GM20431 (cell line): ENCODE data around the gene BRINP2.

Source experiments
- in situ Hi-C: fragments of 300-500 bp; cut with MseI, MboI; formaldehyde crosslinking; loops from one replicate; pipeline ENCODE4 v1.15.0; 2020; ENCODE audit warnings: low sequenced_read_pairs; ENCODE audit not compliant: unreplicated experiment

BRINP2 gene

DNA sequence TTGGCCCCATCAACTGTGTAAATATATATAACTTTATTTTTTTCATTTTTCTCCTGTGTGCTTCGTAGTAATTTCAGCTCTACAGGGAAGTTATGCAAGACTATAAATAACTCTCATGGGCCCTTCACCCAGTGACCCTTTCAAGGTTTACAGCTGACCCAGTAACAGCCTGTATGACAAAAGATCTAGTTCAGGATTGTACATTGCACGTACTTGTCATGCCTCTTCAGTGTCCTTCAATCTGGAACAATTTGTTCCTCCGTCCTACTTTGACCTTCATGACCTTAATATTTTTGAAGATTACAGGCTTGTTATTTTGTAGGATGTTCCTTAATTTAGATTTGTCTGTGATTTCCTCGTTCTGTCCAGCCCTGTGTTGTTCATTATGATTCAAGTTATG is 40.5 kb downstream of the BRINP2 start:
- in situ Hi-C loops: no loop called here

DNA sequence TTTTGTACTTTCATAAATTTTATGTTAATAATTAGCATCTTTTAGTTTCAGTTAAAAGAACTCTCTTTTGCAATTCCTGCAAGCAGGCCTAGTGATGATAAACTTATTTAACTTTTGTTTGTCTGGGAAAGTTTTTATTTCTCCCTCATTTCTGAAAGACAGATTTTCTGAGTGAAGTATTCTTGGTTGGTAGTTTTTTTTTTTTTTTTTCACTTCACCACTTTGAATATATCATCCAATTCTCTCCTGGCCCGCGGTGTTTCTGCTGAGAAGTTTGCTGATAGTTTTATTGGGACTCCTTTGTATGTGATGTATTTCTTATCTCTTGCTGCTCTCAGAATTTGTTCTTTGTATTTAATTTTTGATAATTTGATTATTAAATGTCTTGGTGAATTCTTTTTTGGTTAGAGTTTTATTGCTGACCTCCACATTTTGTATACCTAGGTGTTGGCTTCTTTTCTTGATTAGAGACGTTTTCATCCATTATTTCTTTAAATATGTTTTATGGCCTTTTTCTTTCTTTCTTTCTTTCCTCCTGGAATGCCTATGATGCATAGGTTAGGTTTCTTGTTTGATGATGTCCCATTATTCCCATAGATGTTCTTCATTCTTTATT is 45.9 kb downstream of the BRINP2 start:
- in situ Hi-C loops: no loop called here

DNA sequence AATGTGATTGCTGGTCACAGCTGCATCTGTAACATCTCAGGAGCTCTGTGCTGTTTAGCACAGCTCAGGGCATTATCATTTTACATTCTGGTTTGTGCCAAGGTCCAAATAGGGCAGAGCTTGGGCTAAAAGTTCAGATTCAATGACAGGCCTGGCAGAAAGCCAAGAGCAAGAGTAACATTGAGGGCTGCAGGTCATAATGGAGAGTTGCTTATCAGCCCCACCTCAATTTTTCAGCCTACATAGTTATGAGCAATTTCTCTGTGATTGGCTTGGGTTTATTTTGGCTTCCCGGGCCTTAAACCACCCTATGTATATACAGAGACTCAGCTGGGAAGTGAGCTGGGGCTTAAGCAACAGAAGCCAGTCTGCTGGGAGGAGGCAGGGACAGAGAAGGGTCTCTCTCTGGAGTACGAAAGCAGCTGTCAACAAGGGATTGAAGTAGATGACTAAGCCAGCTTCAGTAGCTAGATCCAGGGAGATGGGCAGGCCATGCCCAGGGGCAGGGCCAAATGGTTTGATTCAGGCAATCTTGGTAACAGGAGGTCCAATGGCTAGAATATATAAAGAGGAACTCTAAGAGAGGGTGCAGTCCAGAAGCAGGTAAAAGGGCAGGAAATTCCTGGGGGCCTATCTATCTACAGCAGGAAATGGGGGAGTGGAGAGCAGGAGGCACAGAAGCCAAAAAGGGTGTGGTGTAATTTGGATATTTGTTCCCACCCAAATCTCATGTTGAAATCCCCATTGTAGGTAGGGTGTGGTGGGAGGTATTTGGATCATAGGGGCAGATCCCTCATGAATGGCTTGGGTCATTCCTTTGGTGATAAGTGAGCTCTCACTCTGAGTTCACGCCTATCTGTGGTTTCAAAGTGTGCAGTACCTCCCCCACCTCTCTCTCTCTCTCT is 49.0 kb downstream of the BRINP2 start:
- in situ Hi-C loops: no loop called here

DNA sequence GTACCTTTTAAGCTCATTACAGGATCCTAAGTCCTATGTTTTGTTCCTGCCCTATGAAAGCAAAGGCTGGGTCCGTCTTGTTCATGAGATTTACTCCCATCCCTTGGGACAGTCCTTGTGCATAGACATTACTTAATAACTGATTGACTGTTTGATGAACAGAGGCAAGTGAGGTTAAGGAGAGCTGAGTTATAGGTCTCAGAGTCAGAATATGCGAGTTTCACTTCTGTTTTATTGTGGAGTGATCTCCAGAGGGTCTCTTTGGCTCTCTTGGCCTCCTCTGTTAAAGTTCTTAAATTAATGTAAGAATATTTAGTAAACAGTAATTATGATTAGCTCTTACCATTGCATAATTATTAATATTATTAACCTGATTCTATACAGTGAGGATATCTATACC is 52.6 kb downstream of the BRINP2 start:
- in situ Hi-C loops: no loop called here

DNA sequence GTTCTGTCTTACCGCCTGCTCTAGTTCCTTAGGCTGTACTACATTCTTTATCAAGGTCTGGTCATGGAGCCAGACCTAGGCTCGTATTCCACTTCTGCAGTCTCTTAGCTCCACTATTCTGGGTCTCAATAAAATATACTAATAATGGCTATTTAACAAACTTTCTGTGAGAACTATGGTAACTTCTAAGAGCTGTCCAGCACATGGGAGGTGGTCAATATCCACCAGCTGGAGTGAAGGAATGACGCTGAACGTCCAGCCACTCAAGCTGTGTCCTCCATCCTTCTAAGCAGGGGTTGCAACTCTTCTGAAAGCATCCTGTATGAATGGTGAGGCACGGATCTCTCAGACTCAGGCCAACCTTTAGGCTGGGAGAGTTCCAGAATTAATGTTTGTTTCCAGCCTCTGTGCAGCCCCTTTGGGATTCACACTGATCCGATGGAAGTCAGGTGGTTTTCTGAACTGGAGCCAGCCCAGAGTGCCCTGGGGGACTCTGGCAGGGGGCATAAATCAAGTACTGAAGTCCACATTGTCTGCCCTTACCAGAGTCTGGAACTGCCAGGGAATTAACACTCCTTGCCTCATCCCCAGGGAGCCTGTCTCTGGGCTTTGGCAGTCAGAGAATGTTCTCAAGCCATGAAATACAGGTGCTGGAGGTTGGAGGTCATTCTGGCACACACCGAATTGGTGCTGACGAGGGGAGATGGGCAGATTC is 57.4 kb downstream of the BRINP2 start:
- in situ Hi-C loops: no loop called here

DNA sequence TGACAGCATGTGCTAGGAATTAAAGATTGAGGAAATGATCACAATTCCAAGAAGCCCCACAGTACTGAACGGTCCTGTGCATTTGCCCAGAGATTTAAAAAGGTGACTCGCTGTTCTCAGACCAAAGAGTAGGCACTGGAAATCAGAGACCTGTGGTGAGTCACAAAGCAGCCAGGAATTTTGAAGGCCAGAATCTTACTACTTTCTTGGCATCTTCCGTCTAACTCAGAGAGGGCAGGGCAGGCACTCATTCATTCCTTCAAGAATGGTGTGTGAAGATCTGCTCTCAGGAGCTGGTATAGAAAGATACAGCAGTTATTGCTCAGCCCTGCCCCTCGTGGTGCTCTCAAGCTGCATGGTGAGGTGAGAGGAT is 57.9 kb downstream of the BRINP2 start:
- in situ Hi-C loops: no loop called here

DNA sequence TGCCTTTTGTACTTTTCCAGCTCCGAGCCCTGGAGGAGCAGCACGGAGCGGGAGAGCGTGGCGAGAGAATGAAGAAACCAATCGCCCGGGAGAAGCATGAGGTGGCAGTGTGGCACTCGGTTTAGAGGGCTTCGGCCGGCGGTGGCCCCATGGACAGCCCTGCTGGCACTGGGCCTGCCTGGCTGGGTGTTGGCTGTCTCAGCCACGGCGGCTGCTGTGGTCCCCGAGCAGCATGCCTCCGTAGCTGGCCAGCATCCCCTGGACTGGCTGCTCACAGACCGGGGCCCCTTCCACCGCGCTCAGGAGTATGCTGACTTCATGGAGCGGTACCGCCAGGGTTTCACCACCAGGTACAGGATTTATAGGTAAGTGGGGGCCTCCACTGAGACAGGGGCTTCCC is 59.0 kb downstream of the BRINP2 start:
- in situ Hi-C loops: no loop called here

DNA sequence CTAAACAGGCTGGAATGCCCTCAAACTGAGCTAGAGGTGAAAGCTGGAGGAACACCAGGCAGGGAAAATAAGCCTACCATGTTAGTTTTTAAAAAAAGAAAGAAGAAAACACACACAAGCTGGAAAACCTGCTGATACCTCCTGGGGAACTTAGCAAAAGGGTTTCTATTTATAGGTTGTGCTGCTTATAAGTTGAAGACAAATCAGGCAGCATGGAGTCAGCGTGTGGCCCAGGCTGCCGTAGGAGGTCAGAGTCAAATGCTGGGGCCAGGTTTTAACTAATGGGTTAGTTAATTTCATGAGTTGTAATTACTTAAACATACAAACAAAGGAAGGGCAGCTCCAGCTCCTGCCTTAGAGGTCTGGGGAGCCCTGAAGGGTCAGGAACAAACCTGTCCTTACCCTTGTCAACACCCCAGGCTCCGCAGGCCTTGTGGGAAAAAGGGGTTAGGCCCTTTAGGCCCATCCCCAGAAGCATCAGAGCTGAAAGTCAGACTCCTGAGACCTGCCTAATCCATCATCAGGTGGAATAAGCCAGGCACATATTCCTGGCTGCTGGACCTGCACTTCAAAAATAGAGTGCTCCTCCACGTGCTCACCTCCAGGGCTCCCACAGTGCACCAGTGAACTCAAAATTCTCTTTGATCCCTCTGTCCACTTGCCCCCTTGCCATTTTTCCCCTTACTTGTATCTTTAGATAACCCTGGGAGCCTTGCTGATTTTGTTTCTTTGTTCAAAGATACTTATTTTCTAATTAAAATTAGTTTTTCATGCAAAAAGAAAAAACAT is 59.7 kb downstream of the BRINP2 start:
- in situ Hi-C loops: no loop called here

DNA sequence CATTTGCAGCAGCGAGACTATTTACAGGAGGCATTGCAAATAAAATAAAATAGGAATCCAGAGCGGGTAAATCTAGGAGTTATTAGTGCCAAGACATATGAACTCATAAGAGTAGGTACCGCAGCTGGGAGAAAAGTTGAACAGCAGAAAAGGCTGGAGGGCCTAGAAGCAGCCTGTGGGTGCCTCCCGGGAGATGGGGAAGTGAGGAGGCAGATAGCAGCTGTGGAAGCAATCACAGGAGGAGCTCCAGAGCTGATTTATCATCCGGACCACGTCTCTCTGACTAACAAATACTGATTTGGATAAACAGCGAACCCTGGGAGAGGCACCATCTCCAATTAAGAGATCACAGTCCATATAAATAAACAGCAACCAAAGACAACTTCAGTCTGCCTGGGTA is 64.6 kb downstream of the BRINP2 start:
- in situ Hi-C loops: no loop called here

DNA sequence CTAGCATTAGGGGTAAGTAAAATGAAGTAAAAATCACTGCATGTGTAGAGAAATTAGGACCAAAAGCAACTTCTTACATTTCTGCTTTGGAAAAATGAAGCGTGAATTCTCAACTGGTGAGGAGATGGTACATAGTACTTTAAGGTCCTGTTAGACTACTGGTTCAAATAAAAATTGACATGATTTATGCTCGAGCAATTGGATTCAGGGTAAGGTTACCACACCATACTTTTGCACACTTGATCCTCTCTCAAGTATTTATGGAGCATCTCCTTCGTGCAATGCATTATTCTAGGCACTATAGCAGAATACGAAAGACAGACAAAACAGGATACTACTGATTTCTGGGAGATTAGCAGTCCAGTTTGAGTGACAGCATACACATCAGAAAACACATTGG is 66.2 kb downstream of the BRINP2 start:
- in situ Hi-C loops: no loop called here

DNA sequence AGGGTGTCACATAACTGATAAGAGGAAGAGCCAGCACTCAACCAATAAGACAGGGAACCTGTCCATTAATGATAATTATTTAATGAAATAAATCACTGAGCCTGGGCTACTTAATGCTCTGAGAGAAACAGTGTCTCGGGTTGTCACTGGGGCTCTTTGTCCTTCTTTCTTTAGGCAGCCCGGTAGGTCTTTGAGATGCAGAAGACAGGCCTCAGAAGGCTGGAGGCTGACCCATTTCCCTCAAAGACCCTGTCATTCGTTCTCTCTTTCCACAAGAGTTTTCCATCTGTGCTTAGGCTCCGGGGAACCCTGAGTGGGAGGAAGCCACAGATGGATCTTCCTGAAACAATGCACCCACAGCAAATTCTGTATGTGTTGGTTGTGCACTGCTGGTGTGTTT is 68.2 kb downstream of the BRINP2 start:
- in situ Hi-C loops: no loop called here

DNA sequence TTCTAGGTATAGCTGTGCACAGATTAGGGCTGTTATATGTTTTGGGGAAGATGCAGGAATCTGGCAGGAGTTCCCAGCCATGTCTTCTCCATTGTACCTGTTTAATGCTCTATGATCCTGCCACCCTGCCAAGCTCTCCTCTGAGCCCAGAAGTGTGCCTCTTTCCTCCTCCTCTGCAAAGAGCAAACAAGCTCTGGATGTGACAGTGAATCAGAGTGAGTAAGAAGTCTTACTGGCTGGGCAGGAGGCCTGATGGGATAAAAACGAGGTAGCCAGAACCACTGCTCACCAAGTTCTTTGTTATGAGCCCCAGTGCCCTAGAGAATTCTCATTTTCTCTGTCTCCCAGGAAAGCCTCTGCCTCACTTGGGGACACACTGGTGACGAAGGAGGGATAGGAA is 69.0 kb downstream of the BRINP2 start:
- in situ Hi-C loops: no loop called here

DNA sequence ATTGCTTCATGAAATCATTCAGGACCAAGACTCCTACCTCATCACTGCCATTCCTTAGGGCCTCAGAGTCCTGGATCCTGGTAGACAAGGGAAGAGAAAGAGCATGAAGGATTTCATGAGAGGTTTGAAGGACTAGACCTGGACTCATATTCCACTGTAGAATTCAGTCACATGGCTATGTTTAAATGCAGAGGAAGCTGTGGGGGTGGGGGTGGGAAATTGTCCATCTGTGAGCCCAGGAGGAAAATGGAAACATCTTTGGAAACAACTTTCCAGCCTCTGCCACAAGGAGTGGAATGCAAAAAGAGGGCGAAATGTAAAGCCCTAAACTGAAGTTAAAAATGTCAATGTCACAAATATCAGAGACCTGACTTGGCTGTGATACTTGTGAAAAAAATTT is 73.0 kb downstream of the BRINP2 start:
- in situ Hi-C loops: no loop called here

DNA sequence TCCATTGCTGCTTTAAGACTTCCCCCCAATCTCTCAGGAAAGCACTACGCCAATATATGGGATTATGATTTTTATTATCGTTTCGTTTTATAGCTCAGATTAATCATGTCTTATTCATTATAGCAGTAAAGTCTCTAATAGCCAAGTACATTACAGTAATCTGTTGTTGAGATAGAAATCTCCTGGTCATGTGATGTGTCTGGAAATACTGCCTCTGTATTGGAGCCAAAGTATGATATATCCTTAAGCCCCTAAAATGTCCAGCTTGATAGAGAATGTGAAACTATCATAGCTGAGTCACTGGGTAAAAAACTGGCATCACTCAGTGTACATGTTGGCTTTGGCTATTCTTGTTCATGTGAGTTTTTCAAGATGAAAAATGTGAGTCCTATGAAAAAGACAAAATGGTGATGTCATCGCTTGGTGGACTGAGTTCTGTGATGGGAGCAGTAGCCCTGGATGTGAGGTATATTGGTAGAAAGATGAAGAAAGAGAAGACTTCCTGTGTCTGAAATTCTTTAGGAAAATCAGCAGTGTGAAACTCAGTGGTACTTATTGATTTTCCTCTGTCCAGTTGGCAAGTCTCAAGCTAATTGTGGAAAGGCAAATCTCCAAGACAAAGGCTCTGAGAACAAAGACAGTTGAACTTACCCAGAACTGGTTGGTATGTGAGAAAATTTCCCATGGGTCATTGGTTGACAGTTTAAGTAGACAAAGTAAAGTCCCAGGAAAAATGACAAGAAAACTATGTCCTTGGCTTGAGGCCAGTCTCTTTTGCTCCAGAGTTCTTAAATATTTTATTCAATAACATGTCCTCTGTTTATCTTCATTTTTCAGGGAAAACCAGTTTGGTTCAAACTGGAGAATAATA is 76.2 kb downstream of the BRINP2 start:
- in situ Hi-C loops: no loop called here

DNA sequence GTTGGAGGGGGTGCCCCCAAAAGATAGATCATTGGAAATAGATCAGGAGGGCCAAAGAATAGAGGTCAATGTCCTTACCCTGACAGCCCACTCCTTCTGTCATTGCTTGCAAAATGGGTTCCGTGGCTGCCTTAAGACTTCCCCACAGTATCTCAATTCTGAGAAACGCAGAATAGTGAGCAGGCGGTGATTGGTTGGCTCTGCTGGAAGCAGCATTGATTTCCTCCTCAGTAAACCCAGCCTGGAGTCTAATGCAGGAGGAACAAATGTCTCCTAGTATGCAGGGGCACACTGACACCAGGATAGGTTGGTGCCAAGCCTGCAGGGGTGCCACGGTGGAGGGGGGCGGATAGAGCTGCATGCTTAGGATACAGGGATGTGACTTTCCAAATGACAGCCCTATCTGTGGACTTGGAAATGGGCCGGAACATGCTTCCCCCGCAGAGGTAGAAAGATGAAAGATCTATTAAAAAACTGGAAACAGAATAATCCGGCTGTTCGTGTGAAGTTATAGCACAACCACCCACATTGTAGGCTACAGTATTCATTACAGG is 76.9 kb downstream of the BRINP2 start:
- in situ Hi-C loops: no loop called here

DNA sequence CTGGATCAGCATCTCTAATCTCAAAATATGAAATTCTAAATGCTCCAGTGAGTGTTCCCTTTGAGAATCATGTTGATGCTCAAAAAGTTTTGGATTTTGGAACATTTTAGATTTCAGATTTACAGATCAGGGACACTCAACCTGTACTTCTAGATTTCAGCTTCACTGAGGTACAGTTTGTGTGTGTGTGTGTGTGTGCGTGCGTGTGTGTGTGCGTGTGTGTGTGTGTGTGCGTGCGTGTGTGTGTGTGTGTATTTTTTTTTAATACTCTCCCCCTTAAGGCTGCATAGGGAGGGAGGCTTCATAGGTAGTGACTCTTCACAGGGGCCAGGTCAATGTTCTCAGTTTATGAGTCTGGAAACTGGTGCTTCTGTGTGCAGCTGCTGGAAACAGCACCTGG is 77.5 kb downstream of the BRINP2 start:
- in situ Hi-C loops: no loop called here

DNA sequence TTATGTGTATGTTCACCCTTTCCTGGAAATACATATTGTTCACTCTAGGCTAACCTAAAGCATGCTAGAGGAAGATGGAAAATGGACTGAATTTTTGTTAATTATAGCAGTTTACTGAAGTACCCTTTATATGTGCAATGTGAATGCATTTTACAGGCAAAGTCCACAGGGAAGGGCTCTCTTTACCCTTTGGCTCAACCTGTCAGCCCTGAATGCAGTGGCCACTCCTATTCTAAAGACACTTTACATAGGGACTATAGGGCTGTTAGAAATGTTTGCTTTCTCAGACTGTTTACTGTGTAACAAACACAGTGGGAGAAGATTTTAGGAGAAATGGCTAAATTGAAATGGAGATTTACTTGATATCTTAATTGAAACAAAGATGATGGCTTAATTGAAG is 78.5 kb downstream of the BRINP2 start:
- in situ Hi-C loops: no loop called here

DNA sequence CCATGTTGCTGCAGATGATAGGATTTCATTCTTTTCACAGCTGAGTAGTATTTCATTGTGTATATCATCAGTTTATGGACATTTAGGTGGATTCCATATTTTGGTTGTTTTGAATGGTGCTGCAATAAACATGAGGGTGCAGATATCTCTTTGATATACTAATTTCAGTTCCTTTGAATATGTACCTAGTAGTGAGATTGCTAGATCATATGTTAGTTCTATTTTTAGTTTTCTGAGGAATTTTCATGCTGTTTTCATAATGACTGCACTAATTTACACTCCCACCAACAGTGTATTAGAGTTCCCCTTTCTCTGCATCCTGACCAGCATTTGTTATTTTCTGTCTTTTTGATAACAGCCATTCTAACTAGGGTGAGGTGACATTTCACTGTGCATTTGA is 82.1 kb downstream of the BRINP2 start:
- in situ Hi-C loops: no loop called here

DNA sequence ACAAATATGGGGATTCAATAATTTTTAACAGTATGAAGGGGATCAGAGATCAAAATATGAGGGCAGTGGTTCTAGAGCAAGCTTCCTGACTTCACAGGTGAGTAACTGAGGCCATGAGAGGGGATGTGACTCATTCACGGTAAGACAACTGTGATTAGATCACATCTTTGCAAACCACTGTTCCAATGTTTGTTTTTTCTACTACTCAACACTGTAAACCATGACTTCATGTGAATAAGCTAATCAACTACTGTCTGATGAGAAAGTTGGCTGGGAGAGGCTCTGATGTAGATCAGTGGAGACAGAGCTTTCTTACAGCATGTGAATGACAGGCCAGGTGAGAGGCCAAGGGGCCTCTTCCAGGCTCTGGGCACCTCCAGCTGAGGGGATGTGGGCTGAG is 84.7 kb downstream of the BRINP2 start:
- in situ Hi-C loops: no loop called here
